K562 (cell line): ENCODE measurements around the gene ERAS. TPM values are rescaled to one million over a fixed set of nuclear protein-coding genes. Genes with fewer than 3 reads are reported as not detected.

ENCODE experiments used
- BCL6 ChIP-seq: fragments of 250-450 bp; sonication (Bioruptor Pico); IDR thresholded peaks from 2 replicates; pipeline ENCODE4 v1.4.0; 2020
- CBX8 ChIP-seq: fragments of 200-600 bp; sonication (generic); IDR thresholded peaks from 2 replicates; pipeline ENCODE4 v1.6.1; 2012; ENCODE audit warnings: borderline replicate concordance, mixed run types, low read depth, mild to moderate bottlenecking, moderate library complexity, mixed read lengths, low read length, control low read depth, inconsistent platforms; ENCODE audit not compliant: poor library complexity, severe bottlenecking; ENCODE audit errors: extremely low read depth
- CEBPB ChIP-seq: fragments of 450-650 bp; IDR thresholded peaks from 2 replicates; pipeline ENCODE4 v1.6.1; 2016; ENCODE audit warnings: missing genetic modification characterization, missing compliant biosample characterization
- CREB3L1 ChIP-seq: fragments of 450-650 bp; IDR thresholded peaks from 2 replicates; pipeline ENCODE4 v1.6.1; 2014; ENCODE audit warnings: low read depth, mild to moderate bottlenecking, moderate library complexity, borderline replicate concordance
- ELK1 ChIP-seq: sonication (generic); formaldehyde crosslinking; IDR thresholded peaks from 2 replicates; pipeline ENCODE4 v1.8.1; 2022; ENCODE audit warnings: missing genetic modification reagents
- ETV1 ChIP-seq: fragments of 450-650 bp; conservative IDR thresholded peaks from 2 replicates; pipeline ENCODE4 v1.6.1; 2016; ENCODE audit warnings: missing genetic modification characterization, control low read depth, low read depth, missing compliant biosample characterization
- FUS ChIP-seq: fragments of 200-400 bp; formaldehyde crosslinking; optimal IDR thresholded peaks from 2 replicates; pipeline ENCODE3; 2017; ENCODE audit warnings: low read depth, low read length
- GTF2F1 ChIP-seq: IDR thresholded peaks from 2 replicates; pipeline ENCODE4 v1.6.1; 2011; ENCODE audit warnings: low read depth, low read length, improper control_type of control experiment
- HDAC8 ChIP-seq: fragments of 450-650 bp; IDR thresholded peaks from 2 replicates; pipeline ENCODE4 v1.6.1; 2016; ENCODE audit warnings: mild to moderate bottlenecking, missing genetic modification characterization, moderate library complexity, missing compliant biosample characterization
- HDGF ChIP-seq: fragments of 450-650 bp; IDR thresholded peaks from 2 replicates; pipeline ENCODE4 v1.6.1; 2016
- HNRNPK ChIP-seq: fragments of 200-400 bp; formaldehyde crosslinking; IDR thresholded peaks from one replicate; pipeline ENCODE4 v1.6.1; 2018; ENCODE audit warnings: mild to moderate bottlenecking, low read depth, low read length; ENCODE audit not compliant: poor library complexity, severe bottlenecking
- POLR2AphosphoS2 ChIP-seq: IDR thresholded peaks from 2 replicates; pipeline ENCODE4 v1.6.1; 2012; ENCODE audit warnings: low read length, improper control_type of control experiment
- RFX5 ChIP-seq: IDR thresholded peaks from 2 replicates; pipeline ENCODE4 v1.6.1; 2011; ENCODE audit warnings: low read depth, mild to moderate bottlenecking, improper control_type of control experiment, low read length
- ZNF133 ChIP-seq: fragments of 250-450 bp; sonication (Bioruptor Pico); IDR thresholded peaks from 2 replicates; pipeline ENCODE4 v1.4.0; 2020; ENCODE audit warnings: mild to moderate bottlenecking
- ZNF253 ChIP-seq: fragments of 250-450 bp; sonication (Bioruptor Pico); conservative IDR thresholded peaks from 2 replicates; pipeline ENCODE4 v1.6.1; 2021; ENCODE audit warnings: mild to moderate bottlenecking
- ZNF395 ChIP-seq: fragments of 200-800 bp; sonication (Bioruptor generic); IDR thresholded peaks from 2 replicates; pipeline ENCODE4 v1.6.1; 2017; ENCODE audit warnings: missing genetic modification characterization, missing compliant biosample characterization
- ZNF551 ChIP-seq: fragments of 250-450 bp; sonication (Bioruptor Pico); IDR thresholded peaks from 2 replicates; pipeline ENCODE4 v1.5.0; 2021; ENCODE audit warnings: mild to moderate bottlenecking, moderate library complexity
- ZNF699 ChIP-seq: fragments of 250-450 bp; sonication (Bioruptor Pico); IDR thresholded peaks from 2 replicates; pipeline ENCODE4 v1.8.0; 2021; ENCODE audit warnings: mild to moderate bottlenecking, moderate library complexity; ENCODE audit not compliant: insufficient replicate concordance
- ZNF830 ChIP-seq: fragments of 250-450 bp; sonication (Bioruptor Pico); IDR thresholded peaks from 2 replicates; pipeline ENCODE4 v1.5.0; 2021; ENCODE audit warnings: mild to moderate bottlenecking
- polyA plus RNA-seq, 8 experiments: library from polyadenylated mRNA; depleted of rRNA in 4 of 8; stranded (reverse) in 5 of 8; unstranded in 3 of 8; fragments of >200 nt; fragmentation: Nextera tagmentation in 2 of 8; fragmentation: Illumina TruSeq in 1 of 8; extraction: Ambion mirVana in 2 of 8; extraction: Trizol in 1 of 8; gene quantifications; 2 replicates each; pipeline versions ENCODE4 v1.2.1 to v1.2.3, GENCODE V29; 2011 to 2014; ENCODE audit warnings: inconsistent platforms in 1 of 8, missing spikeins in 1 of 8
- total RNA-seq, 7 experiments: library from RNA; depleted of rRNA in 6 of 7; stranded (reverse); fragments of >200 nt in 6 of 7; fragmentation: Illumina TruSeq in 2 of 7; extraction: Trizol in 2 of 7; gene quantifications; 2 replicates each; pipeline versions ENCODE4 v1.2.1 to v1.2.3, GENCODE V29; 2011 to 2021; ENCODE audit warnings: low replicate concordance in 1 of 7
- TF ChIP-seq, protein P1 (sequence below): sonication (generic); formaldehyde crosslinking; IDR thresholded peaks from 2 replicates; pipeline ENCODE4 v1.8.0; 2022; ENCODE audit warnings: missing genetic modification reagents, mild to moderate bottlenecking, moderate library complexity, borderline replicate concordance
- TF ChIP-seq, protein P2 (sequence below): sonication (generic); formaldehyde crosslinking; IDR thresholded peaks from 2 replicates; pipeline ENCODE4 v1.8.0; 2022; ENCODE audit warnings: missing genetic modification reagents, mild to moderate bottlenecking, borderline replicate concordance

The ERAS gene
- total and polyA plus RNA-seq, 9 of the 15 experiments (the other 6 are each of a cell fraction or from before 2014, with no cell fraction given): 0.07 to 0.12 TPM; not detected in 7

DNA sequence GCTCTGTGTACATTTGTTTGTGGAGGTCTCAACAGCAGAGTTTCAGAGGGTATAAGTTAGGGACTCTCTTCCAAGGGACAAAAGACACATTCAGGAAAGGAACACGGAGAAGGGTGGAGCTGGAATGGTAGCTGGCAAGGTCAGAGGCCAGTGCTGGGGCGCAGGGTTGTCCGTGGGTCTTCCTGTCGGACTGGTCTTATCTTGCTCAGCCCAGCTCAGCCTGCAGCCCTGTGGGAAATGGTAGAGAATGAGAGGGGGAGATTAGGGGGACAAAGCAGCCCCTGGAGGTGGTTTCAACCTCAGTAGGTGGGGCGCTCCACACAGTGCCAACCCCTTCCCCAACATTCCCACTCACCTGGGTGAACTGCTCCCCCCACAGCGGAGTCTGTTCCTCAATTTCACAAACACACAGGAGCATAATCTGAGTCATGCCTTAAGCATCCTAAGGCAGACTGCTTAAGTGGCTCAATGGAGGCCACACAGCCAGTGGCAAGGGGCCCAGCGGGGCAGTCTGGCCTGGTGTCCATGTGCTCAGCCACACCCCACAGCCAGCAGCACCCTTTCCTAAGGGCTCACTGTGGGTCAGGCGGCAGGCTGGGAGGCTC lies 31.3 kb upstream of the ERAS start (continued):
- no peak for TF ChIP-seq CREB3L1
- no peak for TF ChIP-seq RFX5
- TF ChIP-seq HDAC8: no peak
- no peak for TF ChIP-seq ZNF395 (CRISPR knock-in tag)
- 0 out of 2 replicates have a peak, but pooled peaks have one; percentile 3 for TF ChIP-seq HDGF
- TF ChIP-seq ELK1 (CRISPR knock-in tag): no peak
- no peak for TF ChIP-seq ZNF699 (CRISPR knock-in tag)
- TF ChIP-seq, protein P1, sequence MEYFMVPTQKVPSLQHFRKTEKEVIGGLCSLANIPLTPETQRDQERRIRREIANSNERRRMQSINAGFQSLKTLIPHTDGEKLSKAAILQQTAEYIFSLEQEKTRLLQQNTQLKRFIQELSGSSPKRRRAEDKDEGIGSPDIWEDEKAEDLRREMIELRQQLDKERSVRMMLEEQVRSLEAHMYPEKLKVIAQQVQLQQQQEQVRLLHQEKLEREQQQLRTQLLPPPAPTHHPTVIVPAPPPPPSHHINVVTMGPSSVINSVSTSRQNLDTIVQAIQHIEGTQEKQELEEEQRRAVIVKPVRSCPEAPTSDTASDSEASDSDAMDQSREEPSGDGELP: no peak
- TF ChIP-seq CBX8: no peak
- TF ChIP-seq FUS: no peak
- no peak for TF ChIP-seq ZNF253 (CRISPR knock-in tag)
- no peak for TF ChIP-seq ETV1 (tag)
- TF ChIP-seq POLR2AphosphoS2: peak; percentile 77; the same call in 1 of the 2 replicates
- TF ChIP-seq GTF2F1: no peak
- TF ChIP-seq ZNF551 (CRISPR knock-in tag): peak; percentile 61; the same call in 1 of the 2 replicates
- no peak for TF ChIP-seq CEBPB (tag)
- TF ChIP-seq BCL6: no peak
- TF ChIP-seq HNRNPK: no peak
- no peak for TF ChIP-seq ZNF830 (CRISPR knock-in tag)
- TF ChIP-seq, protein P2, sequence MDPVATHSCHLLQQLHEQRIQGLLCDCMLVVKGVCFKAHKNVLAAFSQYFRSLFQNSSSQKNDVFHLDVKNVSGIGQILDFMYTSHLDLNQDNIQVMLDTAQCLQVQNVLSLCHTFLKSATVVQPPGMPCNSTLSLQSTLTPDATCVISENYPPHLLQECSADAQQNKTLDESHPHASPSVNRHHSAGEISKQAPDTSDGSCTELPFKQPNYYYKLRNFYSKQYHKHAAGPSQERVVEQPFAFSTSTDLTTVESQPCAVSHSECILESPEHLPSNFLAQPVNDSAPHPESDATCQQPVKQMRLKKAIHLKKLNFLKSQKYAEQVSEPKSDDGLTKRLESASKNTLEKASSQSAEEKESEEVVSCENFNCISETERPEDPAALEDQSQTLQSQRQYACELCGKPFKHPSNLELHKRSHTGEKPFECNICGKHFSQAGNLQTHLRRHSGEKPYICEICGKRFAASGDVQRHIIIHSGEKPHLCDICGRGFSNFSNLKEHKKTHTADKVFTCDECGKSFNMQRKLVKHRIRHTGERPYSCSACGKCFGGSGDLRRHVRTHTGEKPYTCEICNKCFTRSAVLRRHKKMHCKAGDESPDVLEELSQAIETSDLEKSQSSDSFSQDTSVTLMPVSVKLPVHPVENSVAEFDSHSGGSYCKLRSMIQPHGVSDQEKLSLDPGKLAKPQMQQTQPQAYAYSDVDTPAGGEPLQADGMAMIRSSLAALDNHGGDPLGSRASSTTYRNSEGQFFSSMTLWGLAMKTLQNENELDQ (CRISPR knock-in tag): no peak
- no peak for TF ChIP-seq ZNF133 (CRISPR knock-in tag)
